Ramos (cell line): ENCODE data around the gene GOLGA6B.
"Not testable (repeated sequence)": the region's sequence is repeated elsewhere in the genome, so short reads cannot be mapped to it uniquely, and the experiment has no call there.

Source experiments
- in situ Hi-C: fragments of 300-500 bp; cut with MboI; formaldehyde crosslinking; loops from one replicate; pipeline ENCODE4 v1.14.3; 2022; ENCODE audit warnings: low sequenced_read_pairs; ENCODE audit not compliant: unreplicated experiment

Gene GOLGA6B

GRCh38 chr15:72654397-72654796 is at the start of gene GOLGA6B:
Gene GOLGA6B, plus strand, starts transcription at chr15:72654697. Its CDS starts 41 bp downstream, at chr15:72654738.
- in situ Hi-C loops, result not testable (repeated sequence)

GRCh38 chr15:72604794-72605193 is 49.7 kb upstream of the GOLGA6B start:
- in situ Hi-C loops, result no loop called here

GRCh38 chr15:72608084-72608483 is 46.4 kb upstream of the GOLGA6B start:
- in situ Hi-C loops, result not testable (repeated sequence)

- in situ Hi-C loops, result no loop called here
Observed at GRCh38 chr15:72609862-72610261, 44.6 kb upstream of the GOLGA6B start.

GRCh38 chr15:72612324-72612723 is 42.2 kb upstream of the GOLGA6B start:
- in situ Hi-C loops, result not testable (repeated sequence)

GRCh38 chr15:72614810-72615532 is 39.5 kb upstream of the GOLGA6B start:
- in situ Hi-C loops, result no loop called here

- in situ Hi-C loops, result not testable (repeated sequence)
Observed at GRCh38 chr15:72615533-72616233, 38.8 kb upstream of the GOLGA6B start.

GRCh38 chr15:72616491-72617210 is 37.8 kb upstream of the GOLGA6B start:
- in situ Hi-C loops, result no loop called here

GRCh38 chr15:72623854-72624253 is 30.6 kb upstream of the GOLGA6B start:
- in situ Hi-C loops, result loop anchor here (10.0 kb wide), 1 partner anchor 71 kb away; no protein-coding TSS in a partner anchor

GRCh38 chr15:72626153-72626552 is 28.3 kb upstream of the GOLGA6B start:
- in situ Hi-C loops, result loop anchor here (10.0 kb wide), 1 partner anchor 69 kb away; no protein-coding TSS in a partner anchor

GRCh38 chr15:72628249-72629067 is 26.0 kb upstream of the GOLGA6B start:
- in situ Hi-C loops, result loop anchor here (10.0 kb wide), 1 partner anchor 66 kb away; no protein-coding TSS in a partner anchor

- in situ Hi-C loops, result loop anchor here (10.0 kb wide), 1 partner anchor 66 kb away; no protein-coding TSS in a partner anchor
Observed at GRCh38 chr15:72629068-72629570, 25.4 kb upstream of the GOLGA6B start.

- in situ Hi-C loops, result not testable (repeated sequence)
Observed at GRCh38 chr15:72636519-72637282, 17.8 kb upstream of the GOLGA6B start.

GRCh38 chr15:72639759-72640483 is 14.6 kb upstream of the GOLGA6B start:
- in situ Hi-C loops, result not testable (repeated sequence)

- in situ Hi-C loops, result not testable (repeated sequence)
Observed at GRCh38 chr15:72642271-72642670, 12.2 kb upstream of the GOLGA6B start.

- in situ Hi-C loops, result not testable (repeated sequence)
Observed at GRCh38 chr15:72648631-72649253, 5.8 kb upstream of the GOLGA6B start.

GRCh38 chr15:72656014-72656413 is 1.5 kb downstream of the GOLGA6B start:
- in situ Hi-C loops, result not testable (repeated sequence)

GRCh38 chr15:72661081-72661480 is 6.6 kb downstream of the GOLGA6B start:
- in situ Hi-C loops, result not testable (repeated sequence)
